Calu3 (cell line): Measurements from ENCODE around the gene ADAMTSL2. TPM values are rescaled to one million over a fixed set of nuclear protein-coding genes. Genes with fewer than 3 reads are reported as not detected.

Source experiments
- BruUV-seq: library from RNA; stranded (reverse); fragments of 400-500 nt; replicated peaks from 2 replicates; lab custom pipeline; 2021; lab: Mats Ljungman, UMichigan
- CTCF ChIA-PET: fragments of 300-600 bp; sonication (Branson Sonifier 250); formaldehyde crosslinking; loops from one replicate; lab custom pipeline; 2022; ENCODE audit warnings: antibody characterized with exemption; lab: Charles Lee
- DNase-seq: peaks from one replicate; pipeline ENCODE4 v3.0.0; 2022
- H3K27ac Mint-ChIP-seq: one replicate; pipeline ENCODE4 v1.8.0; 2022; ENCODE audit warnings: mixed read lengths; ENCODE audit not compliant: unreplicated experiment
- H3K27me3 Mint-ChIP-seq: one replicate; pipeline ENCODE4 v1.8.0; 2022; ENCODE audit warnings: mixed read lengths; ENCODE audit not compliant: unreplicated experiment
- H3K36me3 Mint-ChIP-seq: one replicate; pipeline ENCODE4 v1.8.0; 2022; ENCODE audit warnings: mild to moderate bottlenecking, moderate library complexity, mixed read lengths; ENCODE audit not compliant: insufficient read depth, unreplicated experiment
- H3K4me1 Mint-ChIP-seq: one replicate; pipeline ENCODE4 v1.8.0; 2022; ENCODE audit warnings: mild to moderate bottlenecking, low read depth, mixed read lengths; ENCODE audit not compliant: unreplicated experiment
- H3K4me3 Mint-ChIP-seq: one replicate; pipeline ENCODE4 v1.8.0; 2022; ENCODE audit warnings: mild to moderate bottlenecking, low read depth, moderate library complexity, mixed read lengths; ENCODE audit not compliant: unreplicated experiment
- H3K9me3 Mint-ChIP-seq: one replicate; pipeline ENCODE4 v1.8.0; 2022; ENCODE audit warnings: low read depth, mixed read lengths; ENCODE audit not compliant: unreplicated experiment
- CTCF ChIP-seq: fragments of 200-600 bp; IDR thresholded peaks from one replicate; pipeline ENCODE4 v1.8.0; 2022; ENCODE audit warnings: antibody characterized with exemption; ENCODE audit not compliant: unreplicated experiment
- intact Hi-C: fragments of 100-400 bp; cut with micrococcal nuclease; formaldehyde crosslinking; loops from one replicate; pipeline ENCODE4 v1.10.0; 2022; ENCODE audit not compliant: unreplicated experiment
- total RNA-seq: library from RNA; stranded (reverse); gene quantifications from 2 replicates; pipeline ENCODE4 v1.2.3, GENCODE V29; 2022

Gene ADAMTSL2
- total RNA-seq, 1 experiment from 2014 or later = 0.14 TPM

- Mint-ChIP-seq H3K27me3 (peaks cover 46% of the 10 kb centered on the region), H3K9me3 (no peaks in the 10 kb centered on the region), H3K4me1 (no peaks in the 10 kb centered on the region), H3K4me3 (no peak overlapping the region), H3K27ac (no peak overlapping the region), H3K36me3 (no peaks in the 10 kb centered on the region)
- TF ChIP-seq CTCF = no peak
- no TSS peak for BruUV-seq
- CTCF ChIA-PET = no interaction called here
- no peak for DNase-seq
- intact Hi-C loops = no loop called here
Observed at GRCh38 chr9:133536536-133536935, 2.0 kb downstream of the ADAMTSL2 start.

GRCh38 chr9:133537257-133537656, 2.8 kb downstream of the ADAMTSL2 start:
- BruUV-seq = no TSS peak
- Mint-ChIP-seq H3K27me3 (peaks cover 42% of the 10 kb centered on the region), H3K36me3 (no peaks in the 10 kb centered on the region), H3K4me1 (no peaks in the 10 kb centered on the region), H3K4me3 (no peak overlapping the region), H3K27ac (no peak overlapping the region), H3K9me3 (no peaks in the 10 kb centered on the region)
- intact Hi-C loops = no loop called here
- TF ChIP-seq CTCF = no peak
- CTCF ChIA-PET = no interaction called here
- no peak for DNase-seq

- BruUV-seq = no TSS peak
- no peak overlapping the region for H3K27ac Mint-ChIP-seq
- DNase-seq = no peak
- no peak overlapping the region for H3K4me3 Mint-ChIP-seq
- TF ChIP-seq CTCF = no peak
- H3K9me3 Mint-ChIP-seq = no peaks in the 10 kb centered on the region
- CTCF ChIA-PET = no interaction called here
- no peaks in the 10 kb centered on the region for H3K36me3 Mint-ChIP-seq
- peaks cover 34% of the 10 kb centered on the region for H3K27me3 Mint-ChIP-seq
- intact Hi-C loops = no loop called here
- no peaks in the 10 kb centered on the region for H3K4me1 Mint-ChIP-seq
Observed at GRCh38 chr9:133538176-133538575, 3.7 kb downstream of the ADAMTSL2 start.

- intact Hi-C loops = no loop called here
- H3K27ac Mint-ChIP-seq = no peak overlapping the region
- no peak for TF ChIP-seq CTCF
- H3K4me1 Mint-ChIP-seq = no peaks in the 10 kb centered on the region
- H3K27me3 Mint-ChIP-seq = peaks cover 34% of the 10 kb centered on the region
- no peaks in the 10 kb centered on the region for H3K36me3 Mint-ChIP-seq
- DNase-seq = no peak
- no peaks in the 10 kb centered on the region for H3K9me3 Mint-ChIP-seq
- CTCF ChIA-PET = no interaction called here
- BruUV-seq = no TSS peak
- H3K4me3 Mint-ChIP-seq = peak overlapping the region; percentile 60
Observed at GRCh38 chr9:133538851-133539833, 4.6 kb downstream of the ADAMTSL2 start.
